Hypothalamus (tissue), 51 donors: ENCODE measurements around the gene TMEM201.

Source experiments
- DNase-seq, 51 donors: peaks; one replicate each; lab custom pipeline; 2025; lab: John Stamatoyannopoulos, UW

TMEM201 gene

GRCh38 chr1:9577423-9577822, 11.3 kb upstream of the TMEM201 start:
- DNase-seq: no peak

DNA sequence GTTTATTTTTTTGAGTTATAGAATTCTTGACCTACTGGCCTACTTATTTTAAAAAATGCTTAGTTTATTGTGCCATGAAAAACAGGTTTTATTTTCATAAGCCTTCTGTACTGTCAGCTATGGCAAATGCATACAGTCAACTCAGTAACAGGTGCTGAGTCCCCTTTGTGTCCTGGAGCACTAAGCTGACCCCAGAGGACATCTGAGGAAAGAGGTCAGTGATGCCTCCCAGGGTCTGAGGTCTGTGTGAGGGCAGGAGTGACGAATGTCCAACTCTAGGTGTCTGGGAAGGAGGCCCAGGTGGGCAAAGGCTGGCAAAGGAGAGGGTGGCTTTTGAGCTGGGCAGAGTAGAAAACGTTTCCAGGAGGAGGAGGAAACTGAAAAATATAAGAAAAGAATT, 7.8 kb upstream of the TMEM201 start:
- no peak for DNase-seq

DNA sequence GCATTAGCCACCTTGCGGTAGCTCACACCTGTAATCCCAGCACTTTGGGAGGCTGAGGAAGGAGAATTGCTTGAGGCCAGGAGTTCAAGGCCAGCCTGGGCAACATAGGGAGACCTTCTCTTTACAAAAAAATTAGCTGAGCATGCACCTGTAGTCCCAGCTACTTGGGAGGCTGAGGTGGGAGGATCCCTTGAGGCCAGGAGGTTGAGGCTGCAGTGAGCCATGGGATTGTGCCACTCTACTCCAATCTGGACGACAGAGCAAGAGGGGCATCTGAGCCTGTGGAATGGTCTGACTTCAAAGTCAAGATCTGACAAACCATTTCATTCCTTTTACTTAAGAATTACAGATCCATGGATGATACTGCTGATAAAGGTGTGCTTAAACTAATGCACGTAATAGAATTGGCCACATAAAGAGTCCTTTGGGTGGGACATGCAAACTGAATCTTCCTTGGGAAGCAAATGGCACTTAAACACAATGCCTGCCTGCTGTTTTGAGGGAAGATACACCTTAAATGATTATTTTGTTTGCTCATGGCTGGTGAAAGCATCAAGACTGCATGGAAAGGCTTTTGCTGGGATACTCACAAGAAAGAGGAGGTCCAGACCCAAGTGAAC, 2.5 kb upstream of the TMEM201 start:
- no peak for DNase-seq

DNA sequence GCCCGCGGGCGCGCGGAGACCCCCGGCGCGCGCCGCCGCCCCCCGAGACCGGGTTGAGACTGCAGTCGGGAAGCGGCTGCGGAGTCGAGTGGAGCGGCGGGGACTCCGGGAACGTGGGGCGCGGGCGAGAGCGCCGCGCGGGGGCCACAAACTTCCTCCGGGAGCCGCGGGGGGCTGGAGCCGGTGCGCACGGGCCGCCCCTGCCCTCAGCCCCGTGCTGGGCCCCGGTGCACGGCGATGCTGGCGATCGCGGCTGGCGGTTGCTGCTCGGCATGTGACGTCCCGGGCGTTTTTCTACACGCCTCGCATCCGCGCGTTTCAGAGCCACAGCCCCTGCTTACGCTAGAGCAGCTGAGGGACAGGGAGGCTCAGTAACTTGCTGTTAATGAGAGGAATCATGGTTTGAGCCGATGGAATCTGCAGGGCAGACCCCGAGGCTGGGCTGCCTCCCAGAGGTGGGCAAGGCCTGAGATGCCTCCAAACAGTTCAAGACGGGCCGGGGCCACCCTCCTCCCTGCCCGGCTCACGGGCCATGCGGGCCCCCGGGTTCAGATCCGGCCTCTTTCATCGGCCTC, 520 bp downstream of the TMEM201 start:
- peak in 9 of 51 donors; percentile 14 to 47 (median 39) for DNase-seq

DNA sequence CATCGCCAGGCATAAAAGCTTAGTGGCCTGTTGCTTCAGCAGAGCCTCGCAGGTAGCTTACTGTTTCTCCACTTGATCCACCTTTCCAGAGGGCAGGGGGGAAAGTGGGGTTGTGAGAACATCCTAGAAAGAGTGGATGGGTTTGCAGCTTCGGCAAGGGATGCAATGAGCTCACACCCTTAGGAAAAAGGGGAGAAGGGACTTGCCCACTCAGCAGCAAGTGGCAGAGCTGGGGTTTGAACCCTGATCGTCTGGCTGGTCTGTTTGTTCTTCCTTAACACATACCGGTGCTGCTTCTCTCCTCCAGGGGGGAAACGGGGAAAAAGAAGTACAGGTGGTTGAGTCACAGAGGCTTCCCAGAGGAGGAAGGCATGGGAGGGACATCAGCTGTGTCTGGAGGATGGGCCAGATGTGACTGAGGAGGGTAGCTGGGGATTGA, 1.0 kb downstream of the TMEM201 start:
- peak in 1 of 51 donors; percentile 11 for DNase-seq

- DNase-seq: no peak
Observed at GRCh38 chr1:9590201-9590600, 1.5 kb downstream of the TMEM201 start.

DNA sequence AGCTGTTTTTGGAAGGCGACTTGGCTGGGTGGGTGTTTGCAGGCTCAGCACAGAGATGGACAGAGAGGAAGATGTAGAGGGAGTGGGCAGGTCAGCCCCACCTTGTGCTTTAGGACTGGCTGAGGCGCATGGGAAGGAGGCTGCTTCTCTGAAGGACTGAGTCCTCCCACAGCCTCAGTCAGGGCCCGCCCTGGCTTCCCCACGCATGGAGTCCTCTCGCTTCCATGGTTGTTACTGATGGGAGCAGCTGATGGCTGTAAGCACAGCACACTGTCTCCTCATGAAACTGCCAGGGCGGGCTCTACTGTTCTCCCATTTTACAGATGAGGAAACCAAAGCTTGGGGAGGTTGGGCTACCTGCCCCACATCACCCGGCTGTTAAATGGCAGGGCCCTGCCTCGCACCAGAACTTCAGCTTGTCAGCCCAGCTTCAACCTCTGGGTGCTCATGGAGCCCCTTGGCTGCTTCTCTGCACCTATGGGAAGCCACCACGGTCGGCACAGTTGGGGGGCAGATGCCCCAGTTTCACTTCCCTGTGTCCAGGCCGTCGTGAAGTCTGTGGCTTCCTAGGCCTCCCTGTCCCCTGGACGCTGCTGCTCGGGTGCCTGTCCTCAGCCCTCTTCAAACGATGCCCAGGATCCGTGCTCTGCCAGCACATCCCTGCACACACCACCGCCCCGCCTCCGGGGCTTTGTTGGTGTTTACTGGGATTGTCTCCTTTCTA, 2.4 kb downstream of the TMEM201 start:
- peak in 3 of 51 donors; percentile 17 to 30 (median 27) for DNase-seq

GRCh38 chr1:9591669-9592509, 3.2 kb downstream of the TMEM201 start:
- DNase-seq: peak in 7 of 51 donors; percentile 15 to 47 (median 29)

DNA sequence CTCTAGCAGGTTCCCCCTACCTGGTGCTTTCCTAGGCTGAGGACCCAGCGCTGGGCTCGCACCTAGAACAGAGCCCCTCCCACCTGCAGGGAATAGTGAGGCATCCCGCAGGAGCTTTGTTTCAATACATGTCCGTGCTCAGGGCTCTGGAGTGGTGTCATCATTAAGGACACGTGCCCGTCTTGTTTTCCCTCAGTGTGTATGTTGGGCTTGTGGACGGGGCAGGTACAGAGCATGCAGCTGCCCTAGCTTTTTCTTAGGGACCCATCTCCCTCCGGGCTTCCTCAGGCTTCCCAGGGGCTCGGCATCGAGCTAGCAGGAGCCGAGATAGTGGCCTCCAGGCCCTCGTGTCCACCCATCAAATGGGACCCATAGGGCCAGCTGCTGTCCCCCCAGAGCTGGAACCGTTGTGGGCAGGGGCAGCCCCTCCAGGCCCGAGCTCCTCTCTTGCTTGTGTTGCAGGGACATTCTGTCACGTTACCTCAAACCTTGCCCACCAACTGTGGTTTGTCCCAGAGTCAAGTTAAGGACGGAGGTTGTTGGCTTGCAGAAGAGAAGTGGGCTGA, 3.9 kb downstream of the TMEM201 start:
- no peak for DNase-seq

GRCh38 chr1:9593147-9593491, 4.4 kb downstream of the TMEM201 start:
- no peak for DNase-seq

- DNase-seq: peak in 34 of 51 donors; percentile 14 to 74 (median 52)
Observed at GRCh38 chr1:9593492-9594465, 5.1 kb downstream of the TMEM201 start.

DNA sequence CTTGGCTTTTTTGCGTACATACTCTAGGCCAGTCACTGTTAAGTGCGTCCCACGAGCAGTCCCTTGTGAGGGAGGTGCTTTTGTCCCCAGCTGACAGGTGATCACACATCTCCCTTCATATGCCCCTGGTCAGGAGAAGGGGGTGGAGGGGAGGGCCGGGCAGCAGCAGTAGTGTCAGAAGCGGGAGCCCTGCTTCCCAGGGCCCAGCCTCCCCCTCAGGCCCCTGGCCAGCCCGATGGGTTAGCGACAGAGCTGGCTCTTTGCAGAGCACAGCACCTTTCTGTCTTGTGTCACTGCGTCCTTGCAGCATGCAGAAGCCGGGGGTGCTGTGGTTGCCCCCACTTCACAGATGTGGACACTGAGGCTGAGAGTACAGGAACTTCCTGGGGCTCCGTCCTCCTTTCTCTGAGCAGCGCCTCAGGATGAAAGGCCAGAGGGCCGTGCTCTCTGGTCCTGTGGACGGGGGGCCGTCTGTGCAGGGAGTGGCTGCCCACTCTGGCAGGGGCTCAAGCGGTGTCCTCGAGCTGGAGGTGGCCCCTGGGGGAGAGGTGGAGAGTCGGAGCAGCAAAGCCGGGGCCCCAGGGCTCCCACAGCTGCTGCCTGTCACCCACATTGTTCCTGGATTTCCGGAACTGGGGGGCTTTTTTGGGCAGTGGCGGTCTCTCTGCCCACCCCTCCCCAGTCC, 5.9 kb downstream of the TMEM201 start:
- no peak for DNase-seq

- no peak for DNase-seq
Observed at GRCh38 chr1:9595156-9595967, 6.7 kb downstream of the TMEM201 start.

DNA sequence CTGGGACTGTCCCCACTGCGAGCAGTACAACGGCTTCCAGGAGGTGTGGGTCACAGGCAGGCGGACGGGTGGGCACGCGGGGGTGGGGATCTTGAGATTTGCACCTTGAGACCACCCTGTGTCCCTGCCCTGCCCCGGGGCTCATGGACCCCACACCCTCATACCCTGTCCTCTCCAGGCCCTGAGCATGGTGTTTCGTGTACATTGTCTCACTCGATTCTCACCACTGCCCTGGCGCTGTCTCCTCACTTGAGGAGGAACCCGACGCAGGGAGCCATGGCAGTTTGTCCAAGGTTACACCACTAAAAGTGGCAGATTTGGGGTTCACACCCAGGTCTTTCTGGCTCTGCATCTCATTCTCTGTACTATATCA, 7.2 kb downstream of the TMEM201 start:
- no peak for DNase-seq

GRCh38 chr1:9596415-9597123, 7.9 kb downstream of the TMEM201 start:
- no peak for DNase-seq

GRCh38 chr1:9597361-9598315, 8.9 kb downstream of the TMEM201 start:
- DNase-seq: no peak
